SK-N-SH (cell line): ENCODE measurements around the gene CCDC17. TPM values are rescaled to one million over a fixed set of nuclear protein-coding genes. Genes with fewer than 3 reads are reported as not detected.

Experiments
- CTCF ChIA-PET: fragments of 300-600, 350-600 bp; formaldehyde crosslinking; extraction: SDS; loops from one replicate; lab custom pipeline; 2021; lab: Yijun Ruan, JAX
- POLR2A ChIA-PET: fragments of 350-600 bp; sonication (Branson Sonifier 250); formaldehyde crosslinking; extraction: SDS; loops from one replicate; lab custom pipeline; 2020; ENCODE audit warnings: antibody characterized with exemption, inconsistent platforms; lab: Yijun Ruan, JAX
- DNase-seq: peaks from one replicate; pipeline ENCODE4 v3.0.0; 2012
- H2AFZ ChIP-seq: fragments of 200-600 bp; sonication (generic); 2 replicates; pipeline ENCODE4 v1.8.1; 2016; ENCODE audit warnings: antibody characterized with exemption, mild to moderate bottlenecking, low read depth
- H3F3A ChIP-seq: fragments of 200-600 bp; sonication (generic); replicated peaks from 2 replicates; pipeline ENCODE3; 2016; ENCODE audit warnings: antibody characterized with exemption, mild to moderate bottlenecking; ENCODE audit not compliant: insufficient read depth
- H3K27ac ChIP-seq, 2 experiments: fragments of 200-500 bp in 1 of 2; fragments of 200-600 bp in 1 of 2; sonication (Bioruptor generic) in 1 of 2; sonication (generic), shearing (Covaris generic) in 1 of 2; 2 replicates each; pipeline versions ENCODE4 v1.5.1 to v1.6.1; 2014 to 2016; ENCODE audit warnings: low read depth in 2 of 2, inconsistent platforms in 1 of 2, low read length in 1 of 2, mild to moderate bottlenecking in 1 of 2, mixed read lengths in 1 of 2
- H3K27me3 ChIP-seq: fragments of 200-600 bp; sonication (generic), shearing (Covaris generic); 2 replicates; pipeline ENCODE4 v1.6.1; 2016; ENCODE audit warnings: mixed run types; ENCODE audit not compliant: insufficient read depth
- H3K36me3 ChIP-seq, 2 experiments: fragments of 200-500 bp in 1 of 2; fragments of 200-600 bp in 1 of 2; sonication (Bioruptor generic) in 1 of 2; sonication (generic) in 1 of 2; replicated peaks in 1 of 2; 2 replicates each; pipeline versions ENCODE3 to v1.5.1; 2014 to 2016; ENCODE audit warnings: low read length in 1 of 2, mild to moderate bottlenecking in 1 of 2; ENCODE audit not compliant: insufficient read depth in 2 of 2, control insufficient read depth in 1 of 2
- H3K4me1 ChIP-seq, 2 experiments: fragments of 200-500 bp in 1 of 2; fragments of 200-600 bp in 1 of 2; sonication (Bioruptor generic) in 1 of 2; sonication (generic), shearing (Covaris generic) in 1 of 2; 2 replicates each; pipeline versions ENCODE4 v1.5.1 to v1.6.1; 2014 to 2016; ENCODE audit warnings: low read depth in 1 of 2, low read length in 1 of 2, mixed run types in 1 of 2; ENCODE audit not compliant: insufficient read depth in 2 of 2, control insufficient read depth in 1 of 2
- H3K4me2 ChIP-seq: fragments of 200-600 bp; sonication (generic), shearing (Covaris generic); 2 replicates; pipeline ENCODE4 v1.6.1; 2017; ENCODE audit warnings: mixed run types
- H3K4me3 ChIP-seq, 2 experiments: fragments of 200-500 bp in 1 of 2; fragments of 200-600 bp in 1 of 2; sonication (Bioruptor generic) in 1 of 2; sonication (generic), shearing (Covaris generic) in 1 of 2; 2 replicates each; pipeline versions ENCODE4 v1.5.1 to v1.8.1; 2014 to 2016; ENCODE audit warnings: low read depth in 2 of 2, inconsistent platforms in 1 of 2, low read length in 1 of 2, mild to moderate bottlenecking in 1 of 2, mixed read lengths in 1 of 2, moderate library complexity in 1 of 2
- H3K79me2 ChIP-seq: fragments of 200-600 bp; sonication (generic); 2 replicates; pipeline ENCODE4 v1.8.1; 2017; ENCODE audit warnings: mild to moderate bottlenecking; ENCODE audit not compliant: insufficient read depth
- H3K9ac ChIP-seq: fragments of 200-600 bp; sonication (generic); 2 replicates; pipeline ENCODE4 v1.6.1; 2017; ENCODE audit warnings: mixed run types
- H3K9me2 ChIP-seq: fragments of 200-600 bp; sonication (generic); 2 replicates; pipeline ENCODE4 v1.6.1; 2017; ENCODE audit warnings: mixed run types
- H3K9me3 ChIP-seq: fragments of 200-600 bp; sonication (generic); 2 replicates; pipeline ENCODE4 v1.6.1; 2017; ENCODE audit warnings: mixed run types, mild to moderate bottlenecking, moderate library complexity
- H4K20me1 ChIP-seq: fragments of 200-600 bp; sonication (generic); 2 replicates; pipeline ENCODE4 v1.6.1; 2017; ENCODE audit warnings: mild to moderate bottlenecking, mixed run types; ENCODE audit not compliant: insufficient read depth
- CHD2 ChIP-seq: fragments of 150-350 bp; IDR thresholded peaks from 2 replicates; pipeline ENCODE4 v1.6.1; 2018; ENCODE audit warnings: low read length; ENCODE audit not compliant: partially characterized antibody
- CTCF ChIP-seq: fragments of 200-600 bp; sonication (generic); IDR thresholded peaks from 2 replicates; pipeline ENCODE4 v1.6.1; 2017; ENCODE audit warnings: antibody characterized with exemption, mild to moderate bottlenecking, moderate library complexity
- ELF1 ChIP-seq: IDR thresholded peaks from 2 replicates; pipeline ENCODE4 v1.4.0; 2012
- EP300 ChIP-seq, 2 experiments: IDR thresholded peaks; 2 replicates each; pipeline versions ENCODE4 v1.4.0 to v1.6.1; 2012; ENCODE audit warnings: borderline replicate concordance in 1 of 2, low read depth in 1 of 2, low read length in 1 of 2
- EZH2phosphoT487 ChIP-seq: fragments of 200-600 bp; sonication (generic); IDR thresholded peaks from 2 replicates; pipeline ENCODE4 v1.6.1; 2017; ENCODE audit warnings: low read depth, mixed run types, mild to moderate bottlenecking, antibody characterized with exemption, moderate library complexity, borderline replicate concordance
- FOSL2 ChIP-seq: IDR thresholded peaks from 2 replicates; pipeline ENCODE4 v1.4.0; 2012; ENCODE audit warnings: low read depth, mild to moderate bottlenecking, moderate library complexity, borderline replicate concordance
- FOXM1 ChIP-seq: IDR thresholded peaks from 2 replicates; pipeline ENCODE4 v1.4.0; 2012; ENCODE audit warnings: low read depth, mild to moderate bottlenecking
- MAX ChIP-seq: IDR thresholded peaks from 2 replicates; pipeline ENCODE4 v1.4.0; 2012; ENCODE audit warnings: low read depth
- MEF2A ChIP-seq: IDR thresholded peaks from 2 replicates; pipeline ENCODE4 v1.4.0; 2012; ENCODE audit warnings: low read depth, borderline replicate concordance
- MXI1 ChIP-seq: IDR thresholded peaks from 2 replicates; pipeline ENCODE4 v1.6.1; 2012; ENCODE audit warnings: mild to moderate bottlenecking, low read depth, low read length, improper control_type of control experiment
- NRF1 ChIP-seq: IDR thresholded peaks from 2 replicates; pipeline ENCODE4 v1.6.1; 2012; ENCODE audit warnings: low read depth, mild to moderate bottlenecking, low read length
- RAD21 ChIP-seq: IDR thresholded peaks from 2 replicates; pipeline ENCODE4 v1.6.1; 2012; ENCODE audit warnings: mild to moderate bottlenecking, low read length
- RCOR1 ChIP-seq: fragments of 150-350 bp; IDR thresholded peaks from 2 replicates; pipeline ENCODE4 v1.6.1; 2017; ENCODE audit warnings: antibody characterized with exemption, low read length
- REST ChIP-seq: IDR thresholded peaks from 2 replicates; pipeline ENCODE4 v1.6.1; 2012; ENCODE audit warnings: mild to moderate bottlenecking, low read depth, low read length, moderate library complexity
- RXRA ChIP-seq: IDR thresholded peaks from 2 replicates; pipeline ENCODE4 v1.4.0; 2012; ENCODE audit warnings: low read depth, mild to moderate bottlenecking, borderline replicate concordance
- SIN3A ChIP-seq: IDR thresholded peaks from 2 replicates; pipeline ENCODE4 v1.6.1; 2012; ENCODE audit warnings: low read depth, mild to moderate bottlenecking, low read length, moderate library complexity, borderline replicate concordance
- TCF12 ChIP-seq: IDR thresholded peaks from 2 replicates; pipeline ENCODE4 v1.4.0; 2012
- TEAD4 ChIP-seq: IDR thresholded peaks from 2 replicates; pipeline ENCODE4 v1.4.0; 2012; ENCODE audit warnings: mild to moderate bottlenecking, borderline replicate concordance; ENCODE audit not compliant: insufficient read depth
- YY1 ChIP-seq: IDR thresholded peaks from 2 replicates; pipeline ENCODE4 v1.4.0; 2012; ENCODE audit warnings: low read depth, mild to moderate bottlenecking
- WGBS: methylation state at CpG from one replicate; pipeline ENCODE4 v1.1.6; 2017; ENCODE audit warnings: low lambda C conversion rate; 5-methylcytosine and 5-hydroxymethylcytosine counted together
- polyA plus RNA-seq, 3 experiments: library from polyadenylated mRNA; depleted of rRNA; stranded (reverse); fragments of >200 nt; gene quantifications; 2 replicates each; pipeline ENCODE4 v1.2.3, GENCODE V29; 2012
- TF ChIP-seq, protein P1 (sequence below): IDR thresholded peaks from 2 replicates; pipeline ENCODE4 v1.4.0; 2012; ENCODE audit warnings: low read depth, borderline replicate concordance

The CCDC17 gene
- polyA plus RNA-seq, 1 of the 3 experiments (the other 2 are of a cell fraction), result 0.41 TPM

DNA sequence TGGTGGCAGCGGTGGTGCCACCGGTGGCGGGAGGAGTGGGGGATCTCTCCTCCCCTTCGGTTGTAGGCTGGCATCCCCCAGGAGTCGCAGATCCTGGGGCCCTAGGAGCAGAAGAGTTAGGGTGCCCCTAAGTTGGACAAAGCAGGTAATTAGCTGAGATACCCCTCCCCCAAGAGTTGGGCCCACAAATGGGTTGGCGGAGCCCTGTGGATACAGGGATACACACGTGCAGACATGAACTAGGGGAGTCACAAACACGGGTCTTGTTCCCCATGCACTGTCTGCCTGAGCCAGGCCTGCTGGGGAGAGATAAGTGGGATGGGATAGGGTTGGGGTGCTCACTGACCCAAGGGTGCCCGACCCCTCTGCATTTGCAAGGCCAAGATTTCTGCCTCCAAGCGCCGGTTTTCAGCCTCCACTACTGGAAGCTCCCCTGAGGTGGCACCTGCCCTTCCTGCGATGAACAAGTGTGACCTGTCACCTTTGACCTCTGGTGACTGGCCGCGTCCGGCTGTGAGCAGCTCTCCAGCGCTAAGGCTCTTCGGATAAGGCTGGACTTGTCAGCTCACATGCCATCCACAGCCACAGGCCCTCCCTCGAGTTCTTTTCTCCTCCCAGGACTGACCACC lies 1.8 kb downstream of the CCDC17 start (continued):
- TF ChIP-seq REST, result no peak

GRCh38 chr1:45621501-45621836 lies 2.4 kb downstream of the CCDC17 start:
- Histone ChIP-seq H3K9me3 (no peaks in the 10 kb centered on the region), H3K27ac (no peak overlapping the region), H3K4me3 (no peak overlapping the region), H3K4me2 (no peak overlapping the region), H2AFZ (no peak overlapping the region), H4K20me1 (no peaks in the 10 kb centered on the region), H3K27me3 (no peaks in the 10 kb centered on the region), H3K9ac (no peak overlapping the region), H3K36me3 (peaks cover 28 to 43% of the 10 kb centered on the region in 2 experiments), H3K79me2 (no peaks in the 10 kb centered on the region), H3K4me1 (no peaks in the 10 kb centered on the region; a peak in 1 of 4 replicates), H3F3A (peaks cover 42% of the 10 kb centered on the region), H3K9me2 (no peaks in the 10 kb centered on the region)
- peak; percentile 28 for DNase-seq
- no CpG with 5 or more reads among the region's 3 CpGs for WGBS
- ChIA-PET POLR2A (interaction anchor here (0.6 kb wide), 1 partner anchor 296 kb away, joined by 3 read pairs; no protein-coding TSS in a partner anchor), CTCF (no interaction called here)
- TF ChIP-seq NRF1 (no peak), RAD21 (no peak), REST (no peak), MAX (no peak), TCF12 (no peak), EP300 (IDR thresholded peaks at IDR 0.05; ENCODE audit: borderline replicate concordance in 1 of 2, low read depth in 1 of 2, low read length in 1 of 2) (no peak), RXRA (no peak), MXI1 (no peak), MEF2A (no peak), EZH2phosphoT487 (no peak), ELF1 (no peak), SIN3A (no peak), FOXM1 (no peak), RCOR1 (no peak), FOSL2 (no peak), TEAD4 (no peak), YY1 (no peak), CHD2 (no peak), CTCF (no peak)
- TF ChIP-seq, protein P1, sequence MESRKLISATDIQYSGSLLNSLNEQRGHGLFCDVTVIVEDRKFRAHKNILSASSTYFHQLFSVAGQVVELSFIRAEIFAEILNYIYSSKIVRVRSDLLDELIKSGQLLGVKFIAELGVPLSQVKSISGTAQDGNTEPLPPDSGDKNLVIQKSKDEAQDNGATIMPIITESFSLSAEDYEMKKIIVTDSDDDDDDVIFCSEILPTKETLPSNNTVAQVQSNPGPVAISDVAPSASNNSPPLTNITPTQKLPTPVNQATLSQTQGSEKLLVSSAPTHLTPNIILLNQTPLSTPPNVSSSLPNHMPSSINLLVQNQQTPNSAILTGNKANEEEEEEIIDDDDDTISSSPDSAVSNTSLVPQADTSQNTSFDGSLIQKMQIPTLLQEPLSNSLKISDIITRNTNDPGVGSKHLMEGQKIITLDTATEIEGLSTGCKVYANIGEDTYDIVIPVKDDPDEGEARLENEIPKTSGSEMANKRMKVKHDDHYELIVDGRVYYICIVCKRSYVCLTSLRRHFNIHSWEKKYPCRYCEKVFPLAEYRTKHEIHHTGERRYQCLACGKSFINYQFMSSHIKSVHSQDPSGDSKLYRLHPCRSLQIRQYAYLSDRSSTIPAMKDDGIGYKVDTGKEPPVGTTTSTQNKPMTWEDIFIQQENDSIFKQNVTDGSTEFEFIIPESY, result no peak
